G401 (cell line): ENCODE data around the gene UBQLNL. TPM values are rescaled to one million over a fixed set of nuclear protein-coding genes. Genes with fewer than 3 reads are reported as not detected.

ENCODE experiments used
- DNase-seq: peaks from one replicate; pipeline ENCODE4 v3.0.0-alpha.2; 2015; ENCODE audit warnings: low spot score
- in situ Hi-C: cut with HindIII; loops from 2 replicates; pipeline ENCODE4 v1.10.0; 2016; ENCODE audit warnings: low sequenced_read_pairs, mixed read lengths
- total RNA-seq: library from RNA; depleted of rRNA; stranded (reverse); fragments of >200 nt; shearing (Covaris generic); gene quantifications from 2 replicates; pipeline ENCODE4 v1.2.3, GENCODE V29; 2014; rRNA removed

Gene UBQLNL, protein sequence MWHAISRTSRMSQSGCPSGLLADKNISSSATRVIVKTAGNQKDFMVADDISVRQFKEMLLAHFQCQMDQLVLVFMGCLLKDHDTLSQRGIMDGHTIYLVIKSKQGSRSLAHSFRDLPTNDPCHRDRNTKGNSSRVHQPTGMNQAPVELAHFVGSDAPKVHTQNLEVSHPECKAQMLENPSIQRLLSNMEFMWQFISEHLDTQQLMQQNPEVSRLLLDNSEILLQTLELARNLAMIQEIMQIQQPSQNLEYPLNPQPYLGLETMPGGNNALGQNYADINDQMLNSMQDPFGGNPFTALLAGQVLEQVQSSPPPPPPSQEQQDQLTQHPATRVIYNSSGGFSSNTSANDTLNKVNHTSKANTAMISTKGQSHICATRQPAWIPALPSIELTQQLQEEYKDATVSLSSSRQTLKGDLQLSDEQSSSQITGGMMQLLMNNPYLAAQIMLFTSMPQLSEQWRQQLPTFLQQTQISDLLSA
- not detected in 2 replicates for total RNA-seq

DNA sequence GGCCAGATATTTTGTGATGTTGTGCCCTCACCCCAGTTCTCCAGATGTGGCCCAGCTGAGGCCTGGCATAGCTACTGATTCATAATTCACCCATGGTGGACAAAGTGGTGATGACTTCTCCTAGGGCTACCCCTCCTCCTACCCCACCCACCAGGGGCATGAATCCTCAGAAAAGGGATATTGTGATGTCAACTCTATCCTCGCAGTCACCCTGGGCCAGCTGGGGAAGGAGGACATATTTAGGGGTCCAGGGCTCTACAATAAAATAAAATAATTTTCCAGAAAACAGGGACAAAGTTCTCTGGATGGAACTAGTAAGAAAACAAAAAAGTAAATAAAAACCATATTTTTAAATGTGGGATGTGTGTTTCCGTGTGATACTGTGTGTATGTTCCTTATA is at the start of gene UBQLNL:
UBQLNL (minus strand) TSS at position 101 of the 400 bp plus-strand sequence. CDS start 258 bp downstream, outside the sequence.
- no peak for DNase-seq
- in situ Hi-C loops: no loop called here

DNA sequence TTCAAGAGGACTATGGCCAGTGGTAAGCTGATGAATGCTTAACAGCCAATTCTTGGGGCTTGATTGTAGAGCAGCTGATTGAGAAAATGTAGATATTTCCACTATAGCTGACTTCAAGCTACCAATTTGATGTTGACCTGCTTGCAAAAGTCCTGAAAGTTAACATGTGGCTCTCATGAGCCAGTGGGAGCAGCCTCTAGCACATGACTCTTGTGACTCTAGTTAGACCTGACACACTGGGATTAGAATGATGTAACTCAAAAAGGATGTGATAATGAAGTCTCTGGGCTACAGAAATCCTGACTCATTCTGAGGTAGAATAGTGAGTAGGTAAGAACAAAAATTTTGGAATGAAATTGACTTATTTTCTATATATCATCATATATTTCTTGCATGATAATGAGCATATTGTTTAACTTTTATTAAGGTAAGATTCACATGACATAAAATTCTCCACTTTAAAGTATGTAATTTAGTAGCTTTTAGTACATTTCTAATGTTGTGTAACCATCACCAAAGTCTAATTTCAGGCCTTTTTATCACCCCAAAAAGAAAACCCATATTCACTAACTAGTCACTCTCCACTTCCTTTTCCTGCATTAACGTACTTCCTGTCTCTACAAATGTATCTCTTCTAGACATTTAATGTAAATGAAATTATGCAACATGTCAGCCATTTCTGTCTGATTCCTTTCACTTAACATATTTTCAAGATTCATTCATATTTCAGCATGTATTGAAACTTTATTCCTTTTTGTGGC is 47.9 kb upstream of the UBQLNL start:
- in situ Hi-C loops: no loop called here
- DNase-seq: no peak

DNA sequence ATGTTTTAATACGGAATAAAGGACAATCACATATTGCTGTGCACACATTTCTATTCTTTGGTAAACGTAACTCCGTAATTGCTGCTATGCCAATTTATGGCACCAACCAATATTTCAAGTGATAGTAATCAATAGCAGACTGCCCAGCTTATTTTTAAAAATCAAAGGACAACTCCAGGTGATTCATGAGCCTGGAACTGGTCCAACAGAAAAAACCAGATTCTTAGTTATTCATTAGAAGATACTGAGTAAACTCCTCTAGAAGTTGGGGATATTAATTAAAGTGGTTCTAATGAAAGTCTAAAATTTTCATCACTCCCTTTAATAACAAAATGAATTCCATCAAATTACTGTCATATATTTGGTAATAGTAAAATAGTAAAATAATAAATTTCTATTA is 41.3 kb upstream of the UBQLNL start:
- in situ Hi-C loops: no loop called here
- no peak for DNase-seq

DNA sequence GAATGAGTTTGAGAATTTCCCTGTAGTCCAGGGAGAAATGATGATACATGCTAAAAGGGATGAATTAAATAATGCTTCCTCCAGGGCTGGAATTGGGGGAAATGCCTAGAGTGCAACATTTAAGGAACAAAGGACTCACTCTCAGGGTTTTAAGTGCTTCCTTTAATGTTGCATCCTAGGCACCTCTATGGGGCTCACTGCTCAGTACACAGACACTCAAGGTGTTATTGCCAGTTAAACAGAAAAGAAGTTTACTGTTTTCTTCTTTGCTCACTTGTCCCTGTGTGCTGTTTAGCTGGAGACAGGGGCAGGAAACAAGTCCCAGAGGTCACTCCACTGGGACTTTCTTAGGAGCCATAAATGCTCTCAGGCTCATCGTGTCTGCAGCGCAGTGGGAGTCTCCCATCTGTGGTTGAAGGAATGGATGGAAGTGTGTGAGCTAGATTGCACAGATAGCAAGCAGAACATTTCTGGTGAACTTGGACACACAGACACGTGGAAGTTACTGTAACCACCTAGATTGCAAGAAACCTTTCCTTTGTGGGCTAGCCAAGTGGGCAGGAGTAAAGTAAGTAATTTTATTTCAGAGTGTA is 40.2 kb upstream of the UBQLNL start:
- in situ Hi-C loops: no loop called here
- DNase-seq: no peak

DNA sequence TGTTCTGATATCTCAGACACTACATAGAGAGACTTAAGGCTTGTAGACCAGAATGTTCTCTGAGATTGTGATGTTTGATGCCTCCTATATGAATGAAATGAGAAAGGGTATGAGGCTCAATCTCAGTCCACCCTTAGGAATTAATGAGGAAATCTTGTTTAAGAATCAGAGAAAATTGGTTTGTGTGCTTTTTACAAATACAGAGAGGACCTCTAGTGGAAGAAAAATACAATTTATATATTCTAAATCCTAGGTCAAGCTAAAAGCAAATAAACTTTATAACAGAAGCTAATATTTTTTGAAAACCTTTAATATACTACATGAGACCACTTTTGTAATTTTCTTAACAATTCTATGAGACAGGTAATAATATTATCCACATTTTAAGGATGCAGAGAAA is 36.8 kb upstream of the UBQLNL start:
- peak; percentile 21 for DNase-seq
- in situ Hi-C loops: no loop called here

DNA sequence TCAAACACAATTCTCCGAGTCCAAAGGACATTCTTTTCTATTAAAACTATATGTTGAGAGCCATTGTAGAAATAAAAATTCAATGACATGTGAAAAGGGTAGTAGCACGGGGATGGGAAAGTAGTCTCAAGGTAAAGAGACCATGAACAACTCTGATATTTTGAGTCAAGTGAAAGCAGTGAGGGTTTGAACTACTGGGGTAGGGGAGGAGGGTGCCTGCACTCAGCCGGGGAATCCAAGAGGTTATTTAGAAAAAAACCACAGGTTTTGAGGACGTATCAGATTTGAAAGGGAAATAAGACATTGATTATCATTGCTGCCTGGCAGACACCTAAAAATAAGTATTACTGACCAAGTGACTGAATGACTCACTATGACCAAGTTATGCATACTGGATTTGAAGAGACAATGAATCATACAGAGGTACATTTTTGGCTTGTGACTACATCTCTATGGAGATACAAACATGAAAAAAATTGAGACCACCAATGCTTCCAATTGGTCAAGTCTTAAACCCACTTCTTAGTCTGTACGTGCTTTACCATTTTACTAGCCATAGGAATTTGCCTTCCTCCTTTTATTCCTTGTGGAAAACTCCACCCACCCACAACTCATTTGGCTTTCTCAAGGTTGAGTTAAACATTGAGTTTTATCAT is 34.1 kb upstream of the UBQLNL start:
- in situ Hi-C loops: no loop called here
- DNase-seq: no peak

DNA sequence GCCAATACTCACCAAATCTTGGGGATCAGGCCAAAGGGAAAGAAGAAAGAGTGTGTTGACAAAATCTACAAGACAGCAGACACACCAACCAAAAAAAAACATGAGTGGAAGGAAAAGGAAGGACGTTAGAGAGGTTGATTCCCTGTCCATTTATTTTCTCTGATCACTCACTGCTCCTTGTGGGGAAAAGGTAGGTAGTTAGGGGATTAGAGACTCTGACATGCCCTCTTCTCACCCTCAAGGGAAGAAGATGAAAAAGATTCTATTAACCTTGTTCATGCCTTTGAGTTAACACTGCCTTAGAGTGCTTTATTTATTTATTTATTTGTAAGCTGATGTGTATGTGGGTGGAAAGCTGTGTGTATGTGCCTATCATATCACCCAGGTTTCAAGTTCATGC is 31.9 kb upstream of the UBQLNL start, which contains the start of gene OR52H1:
OR52H1 (minus strand) TSS at position 101 of the 400 bp plus-strand sequence. CDS start 3,035 bp downstream, outside the sequence.
- in situ Hi-C loops: no loop called here
- DNase-seq: no peak

DNA sequence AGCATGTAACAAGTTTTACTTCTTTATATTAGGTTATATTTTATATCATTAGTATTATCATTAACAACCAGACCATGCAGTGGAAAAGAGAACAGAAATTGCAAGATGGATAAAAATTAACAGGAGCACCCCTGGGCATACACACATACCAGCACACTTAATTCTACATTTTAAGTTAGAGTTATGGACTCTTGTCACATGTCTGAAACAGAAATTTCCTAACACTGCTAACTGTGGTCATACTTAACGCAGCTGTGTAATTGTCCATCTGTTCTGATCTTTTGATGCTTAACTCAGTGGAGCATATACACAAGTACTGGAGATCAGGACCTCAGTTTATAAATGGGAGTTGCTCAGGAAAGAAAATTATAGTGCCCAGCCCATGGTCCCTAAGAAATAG is 31.5 kb upstream of the UBQLNL start:
- in situ Hi-C loops: no loop called here
- no peak for DNase-seq

DNA sequence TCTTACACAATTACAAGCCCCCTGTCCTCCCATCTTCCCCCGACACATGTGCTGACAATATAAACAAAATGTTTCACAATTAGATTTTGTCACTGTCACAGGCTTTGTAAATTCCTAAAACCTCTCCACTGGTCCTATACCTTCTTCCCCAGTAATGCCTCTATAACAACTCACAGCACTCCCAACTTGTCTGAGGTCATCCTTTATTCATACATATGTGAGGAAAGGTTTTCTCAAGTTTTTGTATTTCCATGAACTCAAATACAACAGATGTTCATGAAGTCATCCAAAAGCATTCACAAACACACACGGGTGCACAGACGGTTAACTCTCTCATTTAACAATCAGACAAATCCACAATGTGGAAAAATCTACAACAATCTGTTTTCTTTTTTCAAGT is 30.0 kb upstream of the UBQLNL start:
- in situ Hi-C loops: no loop called here
- DNase-seq: no peak

DNA sequence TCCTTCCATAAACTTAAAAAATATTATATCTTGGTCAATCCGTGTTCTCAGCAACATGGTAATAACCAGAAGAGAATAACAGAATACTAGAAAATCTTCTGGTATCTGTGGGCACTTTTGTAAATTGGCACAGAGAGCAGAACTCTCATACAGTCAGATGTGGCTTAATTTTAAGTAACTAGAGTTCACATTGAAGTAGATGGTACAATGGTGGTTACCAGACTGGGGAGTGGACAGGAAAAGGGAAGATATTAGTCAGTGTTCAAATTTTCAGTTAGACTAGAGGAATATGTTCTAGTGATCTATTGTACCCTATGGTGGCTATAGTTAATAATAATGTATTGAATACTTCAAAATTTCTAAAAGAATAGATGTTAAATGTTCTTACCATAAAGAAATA is 24.9 kb upstream of the UBQLNL start:
- in situ Hi-C loops: no loop called here
- DNase-seq: no peak

DNA sequence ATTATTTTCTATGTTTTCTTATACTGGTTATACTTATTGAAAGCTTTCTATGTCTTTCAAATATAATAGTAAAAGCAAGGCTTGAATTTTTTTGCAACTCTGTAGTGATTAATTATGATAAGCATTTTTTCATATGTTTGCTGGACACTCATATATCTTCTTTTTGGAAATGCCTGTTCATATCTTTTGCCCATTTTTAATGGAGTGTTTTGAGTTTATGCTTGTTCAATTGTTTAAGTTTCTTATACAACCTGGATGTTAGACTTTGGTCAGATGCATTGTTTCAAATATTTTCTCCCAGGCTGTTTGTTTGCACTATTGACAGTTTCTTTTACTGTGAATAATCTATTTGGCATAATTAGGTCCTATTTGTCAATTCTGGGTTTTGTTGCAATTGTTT is 20.0 kb upstream of the UBQLNL start:
- no peak for DNase-seq
- in situ Hi-C loops: no loop called here

DNA sequence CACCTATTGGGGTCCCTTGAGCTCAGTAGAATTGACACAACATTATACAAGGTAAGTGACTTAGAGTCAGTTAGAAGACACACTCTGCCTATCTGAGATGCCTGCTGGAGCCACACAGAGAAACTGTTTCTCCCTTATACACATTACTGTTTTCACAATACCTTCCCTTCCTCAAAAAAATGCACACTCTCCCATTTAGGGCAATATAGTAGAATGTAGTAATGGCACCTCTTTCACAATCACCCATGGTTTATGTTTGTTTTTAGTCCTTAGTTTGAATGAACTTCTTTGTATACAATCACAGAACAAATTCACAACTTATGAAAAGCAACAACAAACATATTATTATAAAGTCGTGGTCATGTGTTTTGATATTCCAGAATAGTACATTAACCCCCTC is 17.5 kb upstream of the UBQLNL start:
- in situ Hi-C loops: no loop called here
- DNase-seq: no peak

DNA sequence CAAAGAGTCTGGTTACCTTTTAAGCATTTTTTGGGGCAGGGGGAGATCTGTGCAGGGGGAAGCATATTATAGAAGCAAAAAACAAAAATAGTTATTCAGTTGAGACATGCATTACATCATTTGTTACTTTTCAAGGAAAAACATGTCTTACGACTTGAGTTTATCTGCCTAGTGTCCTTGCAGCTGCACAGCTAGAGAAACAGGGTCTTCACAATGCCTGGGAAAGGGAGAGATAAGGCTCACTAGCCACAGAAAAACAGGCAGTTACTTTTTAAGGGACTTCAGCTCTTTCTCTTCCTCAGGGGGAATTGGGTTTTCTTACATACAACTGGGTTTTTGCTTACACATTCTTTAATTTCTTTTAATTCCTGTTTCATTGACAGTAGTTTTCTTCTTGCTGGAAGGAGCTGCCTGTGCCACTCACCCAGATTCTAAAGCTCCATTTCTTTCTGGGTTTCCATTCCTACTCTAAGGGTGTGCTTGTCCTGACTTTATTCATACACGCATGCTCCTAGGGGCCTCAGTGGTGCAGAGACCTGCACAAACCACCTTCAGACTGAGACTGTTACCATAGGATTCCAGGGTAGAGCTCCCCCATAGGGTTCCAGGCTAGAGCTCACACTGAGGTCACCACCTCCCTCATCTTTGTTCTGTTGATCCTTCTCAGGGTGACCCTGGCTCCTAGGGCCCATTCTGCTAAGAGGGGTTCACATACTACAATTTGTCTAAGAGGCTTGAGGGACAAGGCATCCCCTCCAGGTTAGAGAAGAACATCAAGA is 14.7 kb upstream of the UBQLNL start:
- no peak for DNase-seq
- in situ Hi-C loops: no loop called here

DNA sequence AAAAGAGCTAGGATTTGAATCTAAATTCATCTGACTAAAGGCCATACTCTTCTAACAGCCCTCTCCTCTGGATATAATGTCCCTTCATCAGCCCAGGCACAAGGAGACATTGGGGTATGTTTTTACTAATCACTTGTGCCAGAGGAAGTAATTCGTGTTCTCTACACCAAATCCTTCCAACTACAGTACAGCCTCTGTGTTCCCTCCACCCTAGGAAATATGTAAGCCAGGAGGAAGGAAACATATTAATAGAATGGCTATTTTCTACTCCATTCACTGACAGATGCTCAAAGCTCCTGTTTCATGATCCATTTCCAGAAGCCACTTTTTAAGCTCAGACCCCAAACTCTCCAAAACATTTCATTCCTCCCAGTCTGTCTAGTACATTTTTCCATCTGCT is 12.0 kb upstream of the UBQLNL start:
- peak; percentile 5 for DNase-seq
- in situ Hi-C loops: no loop called here

DNA sequence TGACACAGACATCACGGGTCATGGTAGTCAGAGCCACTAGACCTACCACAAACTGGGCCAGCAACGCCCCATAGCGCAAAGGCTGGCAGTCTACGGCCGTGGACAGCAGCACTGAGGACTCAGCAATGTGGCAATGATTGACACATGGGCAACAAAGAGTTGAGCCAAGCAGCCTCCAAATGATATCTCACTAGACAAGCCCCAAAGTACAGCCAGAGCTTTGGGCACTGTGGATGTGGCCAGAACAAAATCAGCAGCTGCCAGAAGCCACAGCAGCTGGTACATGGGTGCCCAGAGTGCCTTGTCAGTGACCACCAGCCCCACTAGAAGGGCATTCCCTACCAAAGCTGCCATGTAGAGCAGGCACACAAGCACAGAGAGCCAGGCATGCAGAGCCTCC is 11.2 kb upstream of the UBQLNL start:
- no peak for DNase-seq
- in situ Hi-C loops: no loop called here

DNA sequence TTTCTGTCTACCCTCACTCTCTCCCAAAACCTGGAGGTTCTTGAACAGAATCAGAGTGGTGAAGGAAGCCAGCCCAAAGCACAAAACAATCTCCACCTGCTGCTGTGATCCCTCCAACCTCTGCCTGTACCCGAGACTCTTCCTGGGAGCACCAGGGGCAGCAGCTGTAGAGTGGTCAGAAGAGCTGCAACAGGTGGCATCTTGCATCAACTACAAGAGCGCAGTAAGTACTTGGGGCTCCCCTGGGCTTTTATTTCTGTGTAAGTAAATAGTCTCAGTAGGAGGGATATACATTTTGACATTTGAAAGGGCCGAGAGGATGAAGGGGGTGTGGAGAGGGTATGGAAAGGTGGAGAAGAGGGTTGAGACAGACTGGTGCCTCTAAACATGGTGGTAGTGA is 8.3 kb upstream of the UBQLNL start:
- in situ Hi-C loops: no loop called here

DNA sequence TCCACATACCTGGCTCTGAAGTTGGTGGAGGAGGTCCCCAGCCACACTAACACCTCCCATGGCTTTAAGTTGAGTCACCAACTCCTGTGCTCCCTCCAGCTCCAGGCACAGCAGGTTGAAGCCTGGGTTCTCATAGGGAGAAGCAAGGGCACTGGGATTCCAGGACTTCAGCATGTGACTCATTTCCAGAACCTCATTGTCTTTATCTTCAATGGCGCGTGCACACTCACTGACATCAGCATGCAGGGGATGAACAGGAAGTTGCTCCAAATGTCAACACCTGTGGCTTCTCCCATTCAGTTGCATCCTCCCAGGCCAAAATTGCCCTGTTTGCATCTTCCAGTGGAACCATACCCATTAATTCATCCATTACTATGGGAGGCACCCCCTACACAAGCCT is 5.8 kb upstream of the UBQLNL start:
- in situ Hi-C loops: no loop called here
- no peak for DNase-seq

More for the DNA sequence above, 8.3 kb upstream of the UBQLNL start:
- no peak for DNase-seq

DNA sequence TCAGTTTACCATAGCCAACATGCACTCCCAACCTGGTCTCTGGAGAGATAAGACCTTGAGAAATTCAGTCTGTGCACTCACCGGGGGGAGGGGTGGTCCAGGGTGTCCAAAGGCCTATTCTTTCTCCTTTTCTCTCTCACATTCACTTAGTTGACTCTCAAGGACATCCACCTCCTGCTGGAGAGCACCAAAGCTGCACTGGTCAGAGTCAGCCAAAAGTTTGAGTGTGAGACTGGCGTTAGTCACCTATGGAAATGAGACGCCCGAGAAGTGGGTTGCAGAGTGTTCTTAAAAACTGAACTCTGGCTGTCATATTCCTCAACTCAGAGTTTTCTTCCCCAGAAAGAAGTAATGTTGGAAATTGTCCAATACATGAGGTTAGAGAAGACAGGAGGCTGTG is 5.0 kb upstream of the UBQLNL start:
- DNase-seq: no peak
- in situ Hi-C loops: no loop called here

DNA sequence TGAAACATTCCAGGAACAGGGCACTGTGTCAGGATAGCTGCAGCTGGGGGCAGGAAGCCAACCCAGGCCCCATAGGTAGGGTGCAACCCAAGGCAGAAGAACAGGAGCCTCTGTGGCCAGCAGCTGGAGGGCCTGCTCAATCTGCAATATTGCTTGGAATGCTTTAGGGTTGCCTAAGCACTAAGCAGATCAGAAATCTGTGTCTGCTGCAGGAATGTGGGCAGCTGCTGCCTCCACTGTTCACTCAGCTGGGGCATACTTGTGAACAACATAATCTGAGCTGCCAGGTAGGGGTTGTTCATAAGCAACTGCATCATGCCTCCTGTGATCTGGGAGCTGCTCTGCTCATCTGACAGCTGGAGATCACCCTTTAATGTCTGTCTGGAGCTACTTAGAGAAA is 1.7 kb downstream of the UBQLNL start:
- in situ Hi-C loops: no loop called here

More for the DNA sequence above, 1.7 kb downstream of the UBQLNL start:
- DNase-seq: no peak
